GM12872 (cell line): ENCODE data around the gene ARHGEF33.

Experiments
- CTCF ChIP-seq: IDR thresholded peaks from 3 replicates; pipeline ENCODE4 v1.5.1; 2011; ENCODE audit warnings: low read depth, mild to moderate bottlenecking, low read length, moderate library complexity; ENCODE audit not compliant: insufficient read depth

The ARHGEF33 gene

DNA sequence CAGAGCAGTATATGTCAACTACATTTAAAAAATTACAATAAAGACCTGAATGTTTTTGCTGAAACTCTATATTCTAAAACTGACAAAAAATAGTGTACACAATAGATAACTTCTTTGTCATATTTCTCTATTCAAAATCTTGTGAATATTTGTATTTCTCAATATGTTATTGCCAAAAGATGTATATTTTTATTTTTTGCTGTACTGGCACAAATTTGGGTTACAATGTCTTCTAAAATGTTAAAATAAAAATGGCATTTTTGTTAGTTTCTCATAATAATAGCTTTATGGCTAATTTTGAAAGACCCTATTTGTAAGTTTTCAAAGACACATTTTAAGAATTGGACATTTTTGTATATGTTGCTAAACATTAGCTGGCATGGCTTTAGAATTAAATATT lies 630 bp upstream of the ARHGEF33 start:
- TF ChIP-seq CTCF: no peak

- no peak for TF ChIP-seq CTCF
These were observed 3.1 kb downstream of the ARHGEF33 start for GRCh38 chr2:38892819-38893218.

GRCh38 chr2:38898256-38898655 lies 8.6 kb downstream of the ARHGEF33 start:
- TF ChIP-seq CTCF: no peak

- no peak for TF ChIP-seq CTCF
These were observed 11.1 kb downstream of the ARHGEF33 start for GRCh38 chr2:38900726-38901125.

DNA sequence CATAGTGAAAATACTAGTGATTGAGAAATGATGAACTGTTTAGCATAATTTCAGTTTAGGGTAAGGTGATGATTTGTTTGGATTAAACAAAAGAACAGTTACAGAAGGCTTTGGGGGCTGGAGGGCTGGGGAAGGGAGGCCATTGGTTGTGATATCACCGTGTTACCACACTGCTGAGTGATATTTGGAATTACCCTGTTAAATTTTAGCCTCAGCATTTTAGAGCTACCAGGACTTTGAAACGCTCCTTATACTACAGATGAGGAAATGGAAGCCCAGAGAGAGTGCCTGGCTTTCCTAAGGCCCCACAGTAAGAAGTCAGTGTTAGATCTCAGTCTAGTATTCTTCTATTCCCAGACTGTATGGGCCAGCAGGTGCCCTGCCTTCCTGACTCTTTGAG lies 15.6 kb downstream of the ARHGEF33 start:
- no peak for TF ChIP-seq CTCF

GRCh38 chr2:38907242-38907641 lies 17.6 kb downstream of the ARHGEF33 start:
- TF ChIP-seq CTCF: no peak

- no peak for TF ChIP-seq CTCF
These were observed 18.3 kb downstream of the ARHGEF33 start for GRCh38 chr2:38907743-38908562.
